Cardiac septum (tissue), 1 donor: ENCODE measurements around the gene TEX14. TPM values are rescaled to one million over a fixed set of nuclear protein-coding genes. Genes with fewer than 3 reads are reported as not detected.
"Not testable (repeated sequence)": the region's sequence is repeated elsewhere in the genome, so short reads cannot be mapped to it uniquely, and the experiment has no call there.

Experiments
- DNase-seq: peaks from one replicate; pipeline ENCODE4 v3.0.0-alpha.2; 2020; ENCODE audit warnings: low spot score
- intact Hi-C: fragments of 100-400 bp; cut with DNase I; formaldehyde crosslinking; loops from one replicate; pipeline ENCODE4 v1.14.0; 2022
- total RNA-seq: library from RNA; stranded (reverse); fragmentation: NEBNext Ultra II Directional; extraction: Animal tissue kit (Norgen Biotek cat#: 25700); gene quantifications from one replicate; pipeline ENCODE4 v1.2.1, GENCODE V29; 2021
- donor health status: DM: no; HTN: no; CAD: no.

TEX14 gene
- total RNA-seq, 1 donor from 2014 or later: 0.32 TPM

- no peak for DNase-seq
- intact Hi-C loops: no loop called here
These were observed 115.0 kb downstream of the TEX14 start for GRCh38 chr17:58576679-58577367.

GRCh38 chr17:58575511-58575910 lies 116.3 kb downstream of the TEX14 start:
- intact Hi-C loops: no loop called here
- no peak for DNase-seq

GRCh38 chr17:58574025-58574424 lies 117.8 kb downstream of the TEX14 start:
- intact Hi-C loops: no loop called here
- no peak for DNase-seq

- intact Hi-C loops: no loop called here
- no peak for DNase-seq
These were observed 119.0 kb downstream of the TEX14 start for GRCh38 chr17:58572846-58573245.

- intact Hi-C loops: no loop called here
- no peak for DNase-seq
These were observed 121.1 kb downstream of the TEX14 start for GRCh38 chr17:58570758-58571157.

GRCh38 chr17:58569196-58569595 lies 122.6 kb downstream of the TEX14 start:
- DNase-seq: no peak
- intact Hi-C loops: no loop called here

- intact Hi-C loops: no loop called here
- DNase-seq: no peak
These were observed 123.6 kb downstream of the TEX14 start for GRCh38 chr17:58568044-58568799.

GRCh38 chr17:58565389-58566311 lies 126.2 kb downstream of the TEX14 start:
- intact Hi-C loops: no loop called here
- no peak for DNase-seq

- intact Hi-C loops: no loop called here
These were observed 126.9 kb downstream of the TEX14 start for GRCh38 chr17:58564971-58565370.

GRCh38 chr17:58564243-58564642 lies 127.6 kb downstream of the TEX14 start:
- intact Hi-C loops: no loop called here
- no peak for DNase-seq

More at GRCh38 chr17:58564971-58565370, 126.9 kb downstream of the TEX14 start:
- DNase-seq: no peak

- DNase-seq: no peak
- intact Hi-C loops: no loop called here
These were observed 131.3 kb downstream of the TEX14 start for GRCh38 chr17:58560511-58560910.

- intact Hi-C loops: no loop called here
These were observed 133.9 kb downstream of the TEX14 start for GRCh38 chr17:58557981-58558380.

GRCh38 chr17:58556833-58557250 lies 135.0 kb downstream of the TEX14 start:
- intact Hi-C loops: no loop called here
- DNase-seq: no peak

More at GRCh38 chr17:58557981-58558380, 133.9 kb downstream of the TEX14 start:
- no peak for DNase-seq

- intact Hi-C loops, DNase-seq: not testable (repeated sequence)
These were observed 136.7 kb downstream of the TEX14 start for GRCh38 chr17:58555109-58555508.

GRCh38 chr17:58541249-58541648 lies 150.6 kb downstream of the TEX14 start:
- intact Hi-C loops: no loop called here
- DNase-seq: no peak

- intact Hi-C loops: no loop called here
- DNase-seq: no peak
These were observed 152.1 kb downstream of the TEX14 start for GRCh38 chr17:58539698-58540097.

- intact Hi-C loops: no loop called here
- DNase-seq: no peak
These were observed 152.9 kb downstream of the TEX14 start for GRCh38 chr17:58538811-58539409.

- no peak for DNase-seq
- intact Hi-C loops: no loop called here
These were observed 154.6 kb downstream of the TEX14 start for GRCh38 chr17:58537266-58537665.

- DNase-seq: no peak
- intact Hi-C loops: no loop called here
These were observed 155.3 kb downstream of the TEX14 start for GRCh38 chr17:58536542-58536941.

GRCh38 chr17:58535431-58535830 lies 156.4 kb downstream of the TEX14 start:
- DNase-seq: no peak
- intact Hi-C loops: no loop called here
